Adipose tissue (tissue), 3 donors: ENCODE measurements around the gene NTHL1. TPM values are rescaled to one million over a fixed set of nuclear protein-coding genes. Genes with fewer than 3 reads are reported as not detected.

Source experiments
- H3K27ac ChIP-seq: one replicate; pipeline ENCODE4 v1.5.1; 2013; ENCODE audit warnings: low read depth, low read length
- WGBS, 3 donors: extraction: QIAGEN DNeasy Blood & Tissue Kit; methylation state at CpG; one replicate each; pipeline ENCODE4 v1.1.7; 2013; 5-methylcytosine and 5-hydroxymethylcytosine counted together
- polyA plus RNA-seq, 3 donors: library from polyadenylated mRNA; stranded (reverse); fragments of 200-250 nt; gene quantifications; one replicate each; pipeline ENCODE4 v1.2.3, GENCODE V29; 2013
- donor health status: healthy with polysubstance abuse.
- donor health status: Bipolar disorder and iron deficiency.
- donor health status: healthy.

NTHL1 gene
- polyA plus RNA-seq, 3 donors: 12.1 to 23.3 (median 14.5) TPM

GRCh38 chr16:2086106-2086742 is 38.6 kb upstream of the NTHL1 start:
- no peak overlapping the region for H3K27ac ChIP-seq
- WGBS, 3 donors: 93% methylated on average over 26 to 27 of the region's 27 CpGs

- H3K27ac ChIP-seq: no peak overlapping the region
- 77 to 83% (median 81%) methylated on average over 13 to 14 of the region's 14 CpGs for WGBS, 3 donors
Measured at GRCh38 chr16:2085669-2086068, 38.0 kb upstream of the NTHL1 start.

GRCh38 chr16:2084895-2085625 is 37.4 kb upstream of the NTHL1 start:
- H3K27ac ChIP-seq: no peak overlapping the region
- 89 to 94% (median 93%) methylated on average over 27 to 29 of the region's 29 CpGs for WGBS, 3 donors

GRCh38 chr16:2083876-2084780 is 36.5 kb upstream of the NTHL1 start:
- no peak overlapping the region for H3K27ac ChIP-seq
- 90 to 95% (median 94%) methylated on average over 39 to 44 of the region's 44 CpGs for WGBS, 3 donors

- no peak overlapping the region for H3K27ac ChIP-seq
- WGBS, 3 donors: 80 to 92% (median 85%) methylated on average over 14 to 19 of the region's 19 CpGs
Measured at GRCh38 chr16:2083409-2083808, 35.8 kb upstream of the NTHL1 start.

- WGBS, 3 donors: 59 to 86% (median 63%) methylated on average over 16 of the region's 16 CpGs
- no peak overlapping the region for H3K27ac ChIP-seq
Measured at GRCh38 chr16:2082983-2083364, 35.3 kb upstream of the NTHL1 start.

GRCh38 chr16:2082171-2082982 is 34.7 kb upstream of the NTHL1 start:
- WGBS, 3 donors: 45 to 74% (median 73%) methylated on average over 29 to 32 of the region's 32 CpGs
- no peak overlapping the region for H3K27ac ChIP-seq

GRCh38 chr16:2081201-2082084 is 33.8 kb upstream of the NTHL1 start:
- WGBS, 3 donors: 84 to 87% (median 85%) methylated on average over 32 to 35 of the region's 35 CpGs
- H3K27ac ChIP-seq: no peak overlapping the region

- WGBS, 3 donors: 92 to 94% (median 93%) methylated on average over 15 to 16 of the region's 16 CpGs
- no peak overlapping the region for H3K27ac ChIP-seq
Measured at GRCh38 chr16:2079991-2080390, 32.4 kb upstream of the NTHL1 start.

- 94 to 95% (median 95%) methylated on average over 23 to 30 of the region's 30 CpGs for WGBS, 3 donors
- no peak overlapping the region for H3K27ac ChIP-seq
Measured at GRCh38 chr16:2079311-2079800, 31.7 kb upstream of the NTHL1 start.

GRCh38 chr16:2078691-2079090 is 31.1 kb upstream of the NTHL1 start:
- 94 to 95% (median 95%) methylated on average over 23 of the region's 23 CpGs for WGBS, 3 donors
- H3K27ac ChIP-seq: no peak overlapping the region

GRCh38 chr16:2078096-2078495 is 30.5 kb upstream of the NTHL1 start:
- H3K27ac ChIP-seq: no peak overlapping the region
- WGBS, 3 donors: 94 to 97% (median 97%) methylated on average over 7 of the region's 7 CpGs

- 93 to 95% (median 94%) methylated on average over 21 of the region's 21 CpGs for WGBS, 3 donors
- no peak overlapping the region for H3K27ac ChIP-seq
Measured at GRCh38 chr16:2077696-2078095, 30.1 kb upstream of the NTHL1 start.

- 88 to 92% (median 91%) methylated on average over 17 of the region's 17 CpGs for WGBS, 3 donors
- H3K27ac ChIP-seq: no peak overlapping the region
Measured at GRCh38 chr16:2077016-2077415, 29.4 kb upstream of the NTHL1 start.

- 94 to 95% (median 95%) methylated on average over 28 of the region's 28 CpGs for WGBS, 3 donors
- no peak overlapping the region for H3K27ac ChIP-seq
Measured at GRCh38 chr16:2076072-2076865, 28.6 kb upstream of the NTHL1 start.

- WGBS, 3 donors: 93 to 98% (median 96%) methylated on average over 24 of the region's 24 CpGs
- no peak overlapping the region for H3K27ac ChIP-seq
Measured at GRCh38 chr16:2075631-2076030, 28.0 kb upstream of the NTHL1 start.
